ENCODE measurements around the gene C1QA. TPM values are rescaled to one million over a fixed set of nuclear protein-coding genes. Genes with fewer than 3 reads are reported as not detected.
A peak's percentile ranks its signal among the peaks of the same experiment; 100 is the strongest.

The C1QA gene
- not detected in 2 replicates for total RNA-seq (2014; rRNA removed; shearing (Covaris generic))

- no peak for DNase-seq (ENCODE audit: low read depth)
Measured at GRCh38 chr1:22636353-22636752, at the start of gene C1QA. TSS of gene C1QA (plus strand) at chr1:22636628. CDS start at chr1:22637617, 989 bp downstream.

GRCh38 chr1:22587247-22587646 lies 49.2 kb upstream of the C1QA start:
- DNase-seq (ENCODE audit: low read depth), result no peak

GRCh38 chr1:22588899-22589422 lies 47.5 kb upstream of the C1QA start:
- DNase-seq (ENCODE audit: low read depth), result no peak

- no peak for DNase-seq (ENCODE audit: low read depth)
Measured at GRCh38 chr1:22591576-22591975, 44.9 kb upstream of the C1QA start.

- no peak for DNase-seq (ENCODE audit: low read depth)
Measured at GRCh38 chr1:22592051-22592450, 44.4 kb upstream of the C1QA start.

GRCh38 chr1:22592919-22593790 lies 43.3 kb upstream of the C1QA start:
- no peak for DNase-seq (ENCODE audit: low read depth)

GRCh38 chr1:22594396-22594795 lies 42.0 kb upstream of the C1QA start:
- no peak for DNase-seq (ENCODE audit: low read depth)

- no peak for DNase-seq (ENCODE audit: low read depth)
Measured at GRCh38 chr1:22595108-22595507, 41.3 kb upstream of the C1QA start.

GRCh38 chr1:22597301-22597965 lies 39.0 kb upstream of the C1QA start:
- DNase-seq (ENCODE audit: low read depth), result no peak

GRCh38 chr1:22597996-22598395 lies 38.4 kb upstream of the C1QA start:
- DNase-seq (ENCODE audit: low read depth), result no peak

- no peak for DNase-seq (ENCODE audit: low read depth)
Measured at GRCh38 chr1:22598736-22599135, 37.7 kb upstream of the C1QA start.

GRCh38 chr1:22600071-22600816 lies 36.2 kb upstream of the C1QA start:
- peak; percentile 48 for DNase-seq (ENCODE audit: low read depth)

- DNase-seq (ENCODE audit: low read depth), result no peak
Measured at GRCh38 chr1:22600817-22601605, 35.4 kb upstream of the C1QA start.

GRCh38 chr1:22601610-22602009 lies 34.8 kb upstream of the C1QA start:
- no peak for DNase-seq (ENCODE audit: low read depth)

- no peak for DNase-seq (ENCODE audit: low read depth)
Measured at GRCh38 chr1:22602060-22602740, 34.2 kb upstream of the C1QA start.

GRCh38 chr1:22606161-22606560 lies 30.3 kb upstream of the C1QA start:
- no peak for DNase-seq (ENCODE audit: low read depth)

- DNase-seq (ENCODE audit: low read depth), result no peak
Measured at GRCh38 chr1:22607154-22607553, 29.3 kb upstream of the C1QA start.

GRCh38 chr1:22608361-22608760 lies 28.1 kb upstream of the C1QA start:
- no peak for DNase-seq (ENCODE audit: low read depth)

GRCh38 chr1:22609291-22609690 lies 27.1 kb upstream of the C1QA start:
- DNase-seq (ENCODE audit: low read depth), result no peak

- peak; percentile 59 for DNase-seq (ENCODE audit: low read depth)
Measured at GRCh38 chr1:22611530-22611947, 24.9 kb upstream of the C1QA start.
